ENCODE measurements around the gene NRSN2.
"Not testable (repeated sequence)": the region's sequence is repeated elsewhere in the genome, so short reads cannot be mapped to it uniquely, and the experiment has no call there.

Gene NRSN2

GRCh38 chr20:354298-354977, 7.5 kb downstream of the NRSN2 start:
- peak; percentile 72 for DNase-seq

- DNase-seq, result not testable (repeated sequence)
Observed at GRCh38 chr20:356154-356553, 9.2 kb downstream of the NRSN2 start.

GRCh38 chr20:356745-357144, 9.8 kb downstream of the NRSN2 start:
- DNase-seq, result no peak

GRCh38 chr20:358891-359555, 12.1 kb downstream of the NRSN2 start:
- no peak for DNase-seq

GRCh38 chr20:361561-361960, 14.7 kb downstream of the NRSN2 start:
- DNase-seq, result no peak

GRCh38 chr20:362271-363254, 15.7 kb downstream of the NRSN2 start:
- peak; percentile 79 for DNase-seq

GRCh38 chr20:363319-364078, 16.6 kb downstream of the NRSN2 start:
- DNase-seq, result no peak

GRCh38 chr20:364905-365794, 18.2 kb downstream of the NRSN2 start:
- DNase-seq, result no peak

- no peak for DNase-seq
Observed at GRCh38 chr20:366041-366718, 19.3 kb downstream of the NRSN2 start.

GRCh38 chr20:366719-367485, 20.0 kb downstream of the NRSN2 start:
- no peak for DNase-seq

- no peak for DNase-seq
Observed at GRCh38 chr20:367486-367887, 20.6 kb downstream of the NRSN2 start.

GRCh38 chr20:368915-369314, 22.0 kb downstream of the NRSN2 start:
- no peak for DNase-seq

- DNase-seq, result no peak
Observed at GRCh38 chr20:370151-370600, 23.3 kb downstream of the NRSN2 start.

GRCh38 chr20:370977-371754, 24.3 kb downstream of the NRSN2 start:
- DNase-seq, result no peak

GRCh38 chr20:371755-372542, 25.0 kb downstream of the NRSN2 start:
- DNase-seq, result no peak

GRCh38 chr20:372543-373082, 25.7 kb downstream of the NRSN2 start:
- DNase-seq, result not testable (repeated sequence)

GRCh38 chr20:373171-373890, 26.4 kb downstream of the NRSN2 start:
- no peak for DNase-seq
